GM18520 (cell line): Measurements from ENCODE around the gene RNF223.
"Not testable (repeated sequence)": the region's sequence is repeated elsewhere in the genome, so short reads cannot be mapped to it uniquely, and the experiment has no call there.

Experiments
- ATAC-seq: cut with Tn5 transposase; IDR thresholded peaks from one replicate; pipeline ENCODE4 v1.9.1; 2021; ENCODE audit not compliant: unreplicated experiment

RNF223 gene

GRCh38 chr1:1031659-1032235, 42.4 kb downstream of the RNF223 start:
- no peak for ATAC-seq

DNA sequence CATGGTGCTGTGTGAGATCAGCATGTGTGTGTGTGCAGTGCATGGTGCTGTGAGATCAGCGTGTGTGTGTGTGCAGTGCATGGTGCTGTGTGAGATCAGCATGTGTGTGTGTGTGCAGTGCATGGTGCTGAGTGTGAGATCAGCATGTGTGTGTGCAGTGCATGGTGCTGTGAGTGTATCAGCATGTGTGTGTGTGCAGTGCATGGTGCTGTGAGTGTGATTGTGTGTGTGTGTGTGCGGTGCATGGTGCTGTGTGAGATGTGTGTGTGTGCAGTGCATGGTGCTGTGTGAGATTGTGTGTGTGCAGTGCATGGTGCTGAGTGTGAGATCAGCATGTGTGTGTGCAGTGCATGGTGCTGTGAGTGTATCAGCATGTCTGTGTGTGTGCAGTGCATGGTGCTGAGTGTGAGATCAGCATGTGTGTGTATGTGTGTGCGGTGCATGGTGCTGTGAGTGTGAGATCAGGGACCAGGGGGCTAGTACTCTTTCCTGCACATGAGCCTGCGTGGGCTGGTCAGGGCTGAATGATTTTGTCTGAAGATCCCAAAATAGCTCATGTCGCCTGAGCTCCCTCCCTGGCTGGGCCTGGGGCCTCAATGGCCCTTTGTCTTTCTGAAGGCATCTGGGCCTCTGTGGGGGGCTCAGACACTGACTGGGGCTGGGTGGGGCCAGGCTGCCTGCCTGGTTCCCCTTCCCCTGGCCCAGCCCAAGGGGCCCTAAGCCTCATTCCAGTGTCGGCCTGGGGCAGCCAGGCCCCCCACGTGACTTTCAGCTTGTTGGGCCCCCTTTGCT, 43.0 kb downstream of the RNF223 start:
- ATAC-seq = not testable (repeated sequence)

DNA sequence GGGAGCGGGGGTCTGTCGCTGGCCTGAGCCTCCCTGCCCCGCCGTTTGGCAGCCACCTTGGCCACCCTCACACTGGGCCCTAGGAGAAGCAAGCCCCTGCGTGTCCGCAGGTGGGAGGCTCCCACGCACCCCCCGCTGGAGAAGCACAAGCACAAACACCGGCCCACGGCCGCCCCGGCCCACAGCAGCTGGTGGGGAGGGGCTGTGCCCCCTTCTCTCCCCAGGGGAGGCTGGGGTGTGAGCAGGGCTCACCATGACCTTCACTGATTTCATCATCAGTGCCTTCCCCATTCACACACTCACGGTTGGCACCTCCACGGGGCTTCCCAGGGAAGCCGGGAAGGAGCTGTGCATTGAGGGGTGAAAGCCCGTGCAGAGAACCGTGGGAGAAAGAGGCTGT, 46.3 kb downstream of the RNF223 start:
- no peak for ATAC-seq

DNA sequence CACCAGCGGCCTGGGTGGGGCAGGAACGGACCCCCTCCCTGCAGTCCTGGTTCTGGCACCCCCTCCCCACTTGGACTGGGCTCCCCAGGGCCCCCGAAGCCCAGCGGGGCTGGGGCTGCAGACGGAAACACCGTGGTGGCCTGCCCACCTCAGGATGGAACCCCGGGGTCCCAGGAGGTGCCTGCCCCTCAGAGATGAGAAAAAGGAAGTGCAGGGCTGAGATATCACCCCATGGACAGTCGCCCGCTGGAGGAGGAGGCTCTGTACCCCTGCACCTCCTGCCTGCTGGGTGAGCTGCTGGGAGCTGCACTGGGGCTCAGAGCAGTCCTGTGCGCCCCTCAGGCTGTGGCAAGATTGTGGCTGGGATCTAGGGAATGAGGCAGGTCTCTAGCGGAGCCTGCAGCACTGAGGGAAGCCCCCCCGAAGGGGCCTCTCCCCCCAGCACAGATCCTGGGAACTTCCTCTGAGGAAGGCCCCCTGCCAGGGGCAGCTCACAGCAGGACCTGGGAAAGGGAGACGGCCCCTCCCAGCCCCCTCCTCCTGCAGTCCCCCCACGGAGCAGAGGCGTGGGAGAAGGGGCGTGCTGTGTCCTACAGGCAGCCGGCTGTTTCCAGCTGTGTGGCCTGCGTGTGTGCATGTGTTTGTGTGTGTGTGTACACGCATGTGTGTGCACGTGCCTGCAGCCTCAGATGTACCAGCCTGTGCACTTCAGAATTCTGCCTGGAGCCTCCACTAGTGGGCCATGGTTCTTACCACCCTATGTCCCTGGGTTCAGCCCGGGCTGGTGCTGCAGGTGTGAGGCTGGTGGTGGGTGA, 47.3 kb downstream of the RNF223 start:
- no peak for ATAC-seq

DNA sequence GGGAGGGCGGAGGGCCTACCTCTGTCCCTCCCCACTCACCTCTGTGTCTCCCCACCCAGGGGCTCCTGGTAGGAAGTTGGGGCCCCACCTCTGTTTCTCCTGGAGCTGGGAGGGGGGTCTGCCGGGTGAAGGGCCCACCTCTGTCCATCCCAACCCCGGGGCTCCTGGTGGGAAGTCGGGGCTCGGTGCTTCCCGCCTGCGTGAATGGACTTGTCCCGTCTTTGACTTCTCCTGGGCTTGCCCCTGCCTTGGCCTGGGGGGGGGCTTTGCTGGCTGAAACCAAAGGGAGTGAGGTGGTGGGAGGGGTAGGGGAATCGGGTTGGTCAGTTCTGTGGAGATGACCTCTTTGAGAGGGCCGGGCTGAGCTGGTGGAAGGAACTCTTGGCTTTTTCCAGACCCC, 48.4 kb downstream of the RNF223 start:
- ATAC-seq = no peak

DNA sequence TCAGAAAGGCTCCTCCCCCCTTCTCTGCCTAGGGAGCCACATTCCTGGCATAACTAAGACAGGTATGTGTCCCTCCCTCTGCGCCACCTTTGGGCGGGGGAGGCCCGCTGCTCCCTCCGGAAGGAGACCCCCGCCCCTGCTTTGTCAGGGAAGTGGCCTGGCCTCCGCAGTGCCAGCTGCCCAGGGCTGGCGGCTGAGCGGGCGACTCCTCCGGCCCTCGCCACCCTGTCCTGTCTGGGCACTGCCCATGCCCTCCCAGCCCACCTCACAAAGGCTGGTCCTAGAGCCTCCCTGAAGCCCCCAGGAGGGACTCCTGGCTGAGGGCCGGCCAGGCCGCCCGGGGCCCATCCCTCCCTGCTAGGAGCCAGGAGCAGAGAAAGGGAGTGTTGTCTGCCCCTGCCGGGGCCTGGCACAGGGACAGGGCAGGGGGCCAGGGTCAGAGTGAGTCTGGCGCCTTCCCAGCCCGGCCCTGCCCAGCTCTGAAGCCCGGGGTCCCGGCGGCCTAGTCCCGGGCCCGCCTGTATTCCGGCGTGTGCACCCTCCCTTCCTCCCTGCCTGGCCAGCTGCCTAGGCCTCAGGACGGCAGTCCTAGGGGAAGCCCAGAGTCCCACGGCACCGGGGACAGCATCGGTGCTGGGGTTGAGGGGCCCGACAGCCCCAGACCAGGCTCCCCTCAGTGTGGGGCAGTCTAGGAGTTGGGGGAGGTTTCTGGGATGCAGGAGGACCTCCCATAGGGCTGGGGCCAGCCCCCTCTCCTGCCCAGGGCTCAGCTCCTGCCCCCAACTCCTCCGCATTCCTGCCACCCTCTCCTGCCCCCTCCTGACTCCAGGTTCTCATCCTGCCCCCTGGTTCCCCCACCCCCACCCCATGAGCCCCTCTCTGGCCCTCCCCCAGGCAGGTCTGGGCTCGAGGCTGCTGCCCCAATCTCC, 49.1 kb downstream of the RNF223 start:
- no peak for ATAC-seq

DNA sequence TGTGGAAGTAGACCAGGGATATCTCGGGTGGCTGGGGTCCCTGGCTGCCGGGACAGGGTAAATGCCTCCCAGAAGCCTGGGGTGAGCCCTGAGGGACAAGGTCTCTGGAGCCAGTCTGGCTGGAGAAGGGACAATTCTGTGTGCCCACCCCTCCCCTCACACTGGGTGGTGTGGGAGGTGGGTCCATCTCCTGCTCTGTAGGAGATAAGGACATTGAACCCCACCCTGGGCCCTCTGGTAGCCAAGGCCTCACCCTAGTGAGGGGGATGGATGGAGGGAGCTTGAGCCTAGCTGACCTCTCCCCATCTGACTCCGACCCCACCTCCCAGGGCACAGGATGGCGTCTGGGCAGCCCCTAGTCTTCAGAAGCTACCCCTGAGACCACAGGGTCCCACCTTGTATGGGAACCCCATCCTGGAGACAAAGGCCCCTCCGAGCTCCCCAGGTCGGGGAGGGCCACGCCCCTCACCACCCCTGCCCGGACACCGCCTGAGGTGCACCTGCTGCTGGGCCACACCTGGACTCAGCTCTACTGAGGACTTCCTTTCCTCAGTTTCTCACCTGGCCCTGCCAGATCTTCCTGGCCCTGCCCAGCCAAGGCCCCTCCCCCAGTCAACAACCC, 49.8 kb downstream of the RNF223 start:
- no peak for ATAC-seq

DNA sequence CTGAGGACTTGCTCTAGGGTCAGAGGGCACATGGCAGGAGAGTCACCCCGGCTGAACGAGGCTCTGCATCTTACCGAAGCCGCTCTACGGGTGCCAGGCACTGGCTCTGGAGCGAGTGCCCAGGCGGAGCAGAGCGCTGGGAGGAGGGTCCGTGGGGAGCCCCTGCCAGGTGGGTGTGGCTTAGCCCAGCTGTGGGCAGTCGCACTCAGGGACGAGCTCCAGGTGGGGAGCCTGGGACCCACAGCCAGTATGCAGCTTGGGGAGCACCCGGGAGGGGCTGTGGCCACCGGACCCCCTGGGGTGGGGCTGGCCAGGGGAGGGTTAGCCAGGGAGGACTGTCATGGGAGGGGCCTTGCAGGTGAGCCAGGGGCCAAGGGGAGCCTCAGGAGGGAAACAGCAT, 50.4 kb downstream of the RNF223 start:
- no peak for ATAC-seq

DNA sequence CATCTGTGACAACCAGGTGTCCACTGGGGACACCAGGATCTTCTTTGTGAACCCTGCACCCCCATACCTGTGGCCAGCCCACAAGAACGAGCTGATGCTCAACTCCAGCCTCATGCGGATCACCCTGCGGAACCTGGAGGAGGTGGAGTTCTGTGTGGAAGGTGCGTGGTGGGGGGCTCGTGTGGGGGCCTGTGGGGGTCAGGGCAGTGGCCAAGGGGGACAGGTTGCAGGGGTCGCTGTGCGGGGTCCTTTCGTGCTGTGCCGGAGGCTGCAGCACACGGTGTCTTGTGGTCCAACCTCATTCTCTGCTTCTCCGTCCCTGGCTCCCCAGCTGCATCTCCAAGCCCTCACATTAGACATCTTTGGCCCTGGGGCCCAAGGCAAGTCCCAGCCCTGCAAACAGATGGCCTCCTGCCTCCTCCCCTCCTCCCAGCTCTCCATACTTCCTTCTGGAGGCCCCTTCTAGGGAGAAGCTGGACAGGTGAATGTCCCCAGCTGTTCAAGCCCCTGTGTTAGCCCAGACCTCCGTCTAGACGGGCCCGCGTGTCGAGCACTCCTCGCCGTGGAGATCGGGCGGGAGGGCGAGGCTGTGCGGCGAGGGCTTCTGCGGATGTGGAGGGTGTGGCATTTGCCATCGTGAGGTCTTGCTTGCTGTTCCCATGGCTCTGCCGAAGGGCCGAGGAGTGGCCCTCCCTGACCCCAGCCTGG, 51.6 kb downstream of the RNF223 start:
- ATAC-seq = no peak

DNA sequence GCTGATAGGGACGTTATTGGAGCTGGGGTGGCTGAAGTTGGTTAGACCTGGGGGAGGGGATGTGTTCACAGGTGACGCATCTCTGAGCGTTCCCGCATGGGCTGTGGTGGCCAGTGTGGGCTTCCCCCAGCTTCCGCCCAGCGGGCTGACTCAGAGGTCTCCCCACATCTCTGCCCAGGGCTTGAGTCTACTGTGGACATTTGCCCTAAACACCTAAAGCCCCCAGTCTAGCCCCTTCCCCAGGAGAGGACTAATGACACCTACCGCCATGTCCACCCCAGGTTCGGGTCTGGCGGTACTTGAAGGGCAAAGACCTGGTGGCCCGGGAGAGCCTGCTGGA, 52.2 kb downstream of the RNF223 start:
- no peak for ATAC-seq

- no peak for ATAC-seq
These were observed 52.8 kb downstream of the RNF223 start for GRCh38 chr1:1021010-1021919.
